AG04449 (cell line): ENCODE results near the gene MAN2A2.

Experiments used
- CTCF ChIA-PET: fragments of 350-600 bp; formaldehyde crosslinking; extraction: SDS; loops from one replicate; lab custom pipeline; 2021; ENCODE audit warnings: antibody characterized with exemption; lab: Yijun Ruan, JAX
- POLR2A ChIA-PET: fragments of 400-600, 350-600 bp; formaldehyde crosslinking; extraction: SDS; loops from one replicate; lab custom pipeline; 2020; ENCODE audit warnings: antibody characterized with exemption, inconsistent platforms; lab: Yijun Ruan, JAX
- DNase-seq: peaks from one replicate; pipeline ENCODE4 v3.0.0-alpha.2; 2010; ENCODE audit warnings: low read depth, low spot score
- H3K4me3 ChIP-seq: 2 replicates; pipeline ENCODE4 v1.5.1; 2011; ENCODE audit warnings: low read depth, mild to moderate bottlenecking, control low read depth, low read length
- CTCF ChIP-seq: IDR thresholded peaks from one replicate; pipeline ENCODE4 v1.5.1; 2011; ENCODE audit warnings: mild to moderate bottlenecking, moderate library complexity, low read length, control low read depth, inconsistent platforms; ENCODE audit not compliant: insufficient read depth; ENCODE audit errors: missing control alignments

Gene MAN2A2

DNA sequence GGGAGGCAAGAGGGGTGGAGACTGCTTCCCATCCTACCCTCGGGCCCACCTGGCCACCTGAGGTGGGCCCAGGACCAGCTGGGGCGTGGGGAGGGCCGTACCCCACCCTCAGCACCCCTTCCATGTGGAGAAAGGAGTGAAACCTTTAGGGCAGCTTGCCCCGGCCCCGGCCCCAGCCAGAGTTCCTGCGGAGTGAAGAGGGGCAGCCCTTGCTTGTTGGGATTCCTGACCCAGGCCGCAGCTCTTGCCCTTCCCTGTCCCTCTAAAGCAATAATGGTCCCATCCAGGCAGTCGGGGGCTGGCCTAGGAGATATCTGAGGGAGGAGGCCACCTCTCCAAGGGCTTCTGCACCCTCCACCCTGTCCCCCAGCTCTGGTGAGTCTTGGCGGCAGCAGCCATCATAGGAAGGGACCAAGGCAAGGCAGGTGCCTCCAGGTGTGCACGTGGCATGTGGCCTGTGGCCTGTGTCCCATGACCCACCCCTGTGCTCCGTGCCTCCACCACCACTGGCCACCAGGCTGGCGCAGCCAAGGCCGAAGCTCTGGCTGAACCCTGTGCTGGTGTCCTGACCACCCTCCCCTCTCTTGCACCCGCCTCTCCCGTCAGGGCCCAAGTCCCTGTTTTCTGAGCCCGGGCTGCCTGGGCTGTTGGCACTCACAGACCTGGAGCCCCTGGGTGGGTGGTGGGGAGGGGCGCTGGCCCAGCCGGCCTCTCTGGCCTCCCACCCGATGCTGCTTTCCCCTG is 21.0 kb upstream of the MAN2A2 start:
- H3K4me3 ChIP-seq: no peak overlapping the region
- DNase-seq: no peak
- TF ChIP-seq CTCF: no peak
- ChIA-PET CTCF (interaction anchor here (1.5 to 7.1 kb wide), 2 partner anchors 51 to 231 kb away, joined by 3 to 204 read pairs; no protein-coding TSS in a partner anchor), POLR2A (no interaction called here)

DNA sequence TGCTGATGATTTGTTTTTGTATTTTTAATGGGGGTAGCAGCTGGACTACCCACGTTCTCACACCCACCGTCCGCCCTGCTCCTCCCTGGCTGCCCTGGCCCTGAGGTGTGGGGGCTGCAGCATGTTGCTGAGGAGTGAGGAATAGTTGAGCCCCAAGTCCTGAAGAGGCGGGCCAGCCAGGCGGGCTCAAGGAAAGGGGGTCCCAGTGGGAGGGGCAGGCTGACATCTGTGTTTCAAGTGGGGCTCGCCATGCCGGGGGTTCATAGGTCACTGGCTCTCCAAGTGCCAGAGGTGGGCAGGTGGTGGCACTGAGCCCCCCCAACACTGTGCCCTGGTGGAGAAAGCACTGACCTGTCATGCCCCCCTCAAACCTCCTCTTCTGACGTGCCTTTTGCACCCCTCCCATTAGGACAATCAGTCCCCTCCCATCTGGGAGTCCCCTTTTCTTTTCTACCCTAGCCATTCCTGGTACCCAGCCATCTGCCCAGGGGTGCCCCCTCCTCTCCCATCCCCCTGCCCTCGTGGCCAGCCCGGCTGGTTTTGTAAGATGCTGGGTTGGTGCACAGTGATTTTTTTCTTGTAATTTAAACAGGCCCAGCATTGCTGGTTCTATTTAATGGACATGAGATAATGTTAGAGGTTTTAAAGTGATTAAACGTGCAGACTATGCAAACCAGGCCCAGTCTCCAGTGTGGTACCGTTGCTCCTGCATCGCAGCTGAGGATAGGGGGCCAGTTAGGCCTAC is 20.1 kb upstream of the MAN2A2 start:
- ChIA-PET POLR2A (interaction anchor here (0.6 kb wide), 1 partner anchor 156 kb away, joined by 3 read pairs; no protein-coding TSS in a partner anchor), CTCF (interaction anchor here (1.5 to 7.1 kb wide), 5 partner anchors 9 to 563 kb away, joined by 3 to 204 read pairs (median 38); partner anchors contain the start of gene MAN2A2)
- TF ChIP-seq CTCF: no peak
- no peak for DNase-seq
- no peak overlapping the region for H3K4me3 ChIP-seq

DNA sequence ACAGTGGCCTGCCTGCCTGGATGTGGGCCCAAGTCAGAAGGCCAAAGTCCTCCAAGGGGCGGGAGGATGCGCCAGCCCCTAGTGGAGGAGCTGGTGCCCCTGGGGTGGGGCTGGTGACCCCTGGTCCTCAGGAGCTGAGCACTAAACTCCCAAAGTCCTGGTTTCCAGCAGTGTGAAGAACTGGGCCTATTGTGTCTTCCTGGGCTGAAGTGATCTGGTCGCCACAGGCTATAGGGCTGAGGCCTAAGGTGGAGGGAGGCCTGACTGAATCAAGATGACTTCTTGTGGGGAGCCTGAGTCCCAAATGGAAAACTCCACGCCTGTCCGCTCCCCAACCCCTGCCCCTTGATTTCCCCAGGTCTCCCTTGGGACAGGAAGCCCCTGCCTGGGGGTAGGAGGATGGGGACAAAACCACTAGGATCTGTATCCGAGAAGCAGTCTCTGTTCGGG is 19.6 kb upstream of the MAN2A2 start:
- ChIA-PET CTCF (interaction anchor here (3.6 to 7.1 kb wide), 5 partner anchors 10 to 564 kb away, joined by 16 to 204 read pairs (median 52); partner anchors contain the start of gene MAN2A2), POLR2A (interaction anchor here (0.6 kb wide), 1 partner anchor 156 kb away, joined by 3 read pairs; no protein-coding TSS in a partner anchor)
- no peak overlapping the region for H3K4me3 ChIP-seq
- DNase-seq: no peak
- TF ChIP-seq CTCF: no peak

DNA sequence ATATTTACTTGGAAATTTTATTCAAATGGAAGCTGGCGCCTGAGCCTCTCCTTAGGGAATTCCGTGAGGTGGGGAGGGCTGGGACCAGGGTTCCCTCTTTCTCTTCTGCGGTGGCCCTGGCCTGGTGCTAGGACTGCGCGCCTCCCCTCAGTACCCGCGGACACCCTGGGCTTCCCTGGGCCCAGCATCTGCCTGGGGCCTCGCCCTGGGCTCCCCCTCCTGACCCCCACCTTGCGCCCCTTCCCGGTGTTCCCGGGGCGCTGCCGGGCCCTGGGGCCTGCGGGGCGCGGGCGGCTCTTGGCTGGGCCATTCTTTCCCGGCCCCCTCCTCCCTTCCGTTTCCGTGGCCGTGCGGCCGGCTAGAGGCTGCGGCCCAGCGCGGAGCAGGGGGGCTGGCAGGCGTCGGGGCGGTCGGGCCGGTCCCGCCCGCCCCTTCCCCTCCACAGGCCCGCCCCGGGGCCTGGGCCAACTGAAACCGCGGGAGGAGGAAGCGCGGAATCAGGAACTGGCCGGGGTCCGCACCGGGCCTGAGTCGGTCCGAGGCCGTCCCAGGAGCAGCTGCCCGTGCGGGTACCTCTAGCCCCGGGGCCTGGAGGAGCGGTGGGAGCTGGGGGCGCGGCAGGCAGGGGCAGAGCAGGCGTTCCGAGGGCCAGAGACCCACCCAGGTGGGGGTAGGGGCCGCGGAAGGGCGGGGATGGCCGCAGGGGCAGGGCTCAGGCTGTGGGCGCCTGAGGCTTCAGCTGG is 19.0 kb upstream of the MAN2A2 start, which contains the start of gene FES:
FES (plus strand) TSS at position 529 of the 743 bp plus-strand sequence. CDS start 542 bp downstream, outside the sequence.
- H3K4me3 ChIP-seq: peak within 1 kb of the TSS; percentile 52
- DNase-seq: no peak
- no peak for TF ChIP-seq CTCF
- ChIA-PET CTCF (interaction anchor here (0.6 to 7.1 kb wide), 17 partner anchors 8 to 565 kb away, joined by 3 to 204 read pairs (median 13); partner anchors contain the start of genes FURIN, HDDC3, MAN2A2 and UNC45A), POLR2A (no interaction called here)

DNA sequence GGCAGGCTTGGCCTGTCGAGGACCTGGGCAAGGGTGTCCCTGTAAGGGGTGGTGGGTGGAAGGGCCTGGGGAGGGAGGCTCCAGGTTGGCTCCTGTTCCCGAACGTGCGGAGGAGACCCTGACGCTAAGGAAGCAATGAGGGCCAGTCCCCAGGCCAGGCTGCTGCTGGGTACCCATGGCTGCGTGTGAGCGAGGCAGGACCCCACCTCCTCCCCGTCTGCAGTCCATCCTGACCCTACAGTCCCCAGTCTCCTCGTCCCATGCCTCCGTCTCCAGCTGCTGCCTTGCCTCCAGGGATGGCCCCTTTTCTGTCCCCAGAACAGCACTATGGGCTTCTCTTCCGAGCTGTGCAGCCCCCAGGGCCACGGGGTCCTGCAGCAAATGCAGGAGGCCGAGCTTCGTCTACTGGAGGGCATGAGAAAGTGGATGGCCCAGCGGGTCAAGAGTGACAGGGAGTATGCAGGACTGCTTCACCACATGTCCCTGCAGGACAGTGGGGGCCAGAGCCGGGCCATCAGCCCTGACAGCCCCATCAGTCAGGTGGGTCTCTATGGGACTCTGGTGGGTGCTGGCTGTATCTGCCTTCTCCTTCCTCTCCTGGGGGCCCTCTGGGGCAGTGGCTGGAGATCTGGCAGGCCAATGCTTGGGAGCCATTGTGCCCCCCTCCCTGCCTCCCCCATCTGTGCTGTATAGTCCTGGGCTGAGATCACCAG is 18.2 kb upstream of the MAN2A2 start:
- DNase-seq: no peak
- TF ChIP-seq CTCF: no peak
- ChIA-PET POLR2A (interaction anchor here (0.6 kb wide), 1 partner anchor 15 kb away, joined by 3 read pairs; no protein-coding TSS in a partner anchor), CTCF (interaction anchor here (0.6 to 7.1 kb wide), 53 partner anchors 9 to 565 kb away, joined by 3 to 204 read pairs (median 5); partner anchors contain the start of genes BLM, FURIN, HDDC3 and MAN2A2)
- H3K4me3 ChIP-seq: peak overlapping the region; percentile 52
